Fibroblast of pulmonary artery (primary cell): ENCODE measurements around the gene IQSEC1.

Source experiments
- DNase-seq: peaks from one replicate; pipeline ENCODE4 v3.0.0-alpha.2; 2010; ENCODE audit warnings: low read depth
- H3K4me3 ChIP-seq: replicated peaks from 2 replicates; pipeline ENCODE4 v1.5.1; 2011; ENCODE audit warnings: low read depth, mild to moderate bottlenecking, control low read depth, low read length, moderate library complexity
- TF ChIP-seq, protein P1 (sequence below): IDR thresholded peaks from 2 replicates; pipeline ENCODE4 v1.5.1; 2011; ENCODE audit warnings: mild to moderate bottlenecking, control low read depth, low read length, inconsistent platforms; ENCODE audit errors: missing control alignments

The IQSEC1 gene

GRCh38 chr3:13073326-13074005 is at the start of gene IQSEC1:
Gene IQSEC1 (minus strand): TSS chr3:13073429. CDS start chr3:13073014, 415 bp downstream.
- no peak for DNase-seq
- no peak within 1 kb of the TSS for H3K4me3 ChIP-seq
- TF ChIP-seq, protein P1, sequence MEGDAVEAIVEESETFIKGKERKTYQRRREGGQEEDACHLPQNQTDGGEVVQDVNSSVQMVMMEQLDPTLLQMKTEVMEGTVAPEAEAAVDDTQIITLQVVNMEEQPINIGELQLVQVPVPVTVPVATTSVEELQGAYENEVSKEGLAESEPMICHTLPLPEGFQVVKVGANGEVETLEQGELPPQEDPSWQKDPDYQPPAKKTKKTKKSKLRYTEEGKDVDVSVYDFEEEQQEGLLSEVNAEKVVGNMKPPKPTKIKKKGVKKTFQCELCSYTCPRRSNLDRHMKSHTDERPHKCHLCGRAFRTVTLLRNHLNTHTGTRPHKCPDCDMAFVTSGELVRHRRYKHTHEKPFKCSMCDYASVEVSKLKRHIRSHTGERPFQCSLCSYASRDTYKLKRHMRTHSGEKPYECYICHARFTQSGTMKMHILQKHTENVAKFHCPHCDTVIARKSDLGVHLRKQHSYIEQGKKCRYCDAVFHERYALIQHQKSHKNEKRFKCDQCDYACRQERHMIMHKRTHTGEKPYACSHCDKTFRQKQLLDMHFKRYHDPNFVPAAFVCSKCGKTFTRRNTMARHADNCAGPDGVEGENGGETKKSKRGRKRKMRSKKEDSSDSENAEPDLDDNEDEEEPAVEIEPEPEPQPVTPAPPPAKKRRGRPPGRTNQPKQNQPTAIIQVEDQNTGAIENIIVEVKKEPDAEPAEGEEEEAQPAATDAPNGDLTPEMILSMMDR, result no peak

DNA sequence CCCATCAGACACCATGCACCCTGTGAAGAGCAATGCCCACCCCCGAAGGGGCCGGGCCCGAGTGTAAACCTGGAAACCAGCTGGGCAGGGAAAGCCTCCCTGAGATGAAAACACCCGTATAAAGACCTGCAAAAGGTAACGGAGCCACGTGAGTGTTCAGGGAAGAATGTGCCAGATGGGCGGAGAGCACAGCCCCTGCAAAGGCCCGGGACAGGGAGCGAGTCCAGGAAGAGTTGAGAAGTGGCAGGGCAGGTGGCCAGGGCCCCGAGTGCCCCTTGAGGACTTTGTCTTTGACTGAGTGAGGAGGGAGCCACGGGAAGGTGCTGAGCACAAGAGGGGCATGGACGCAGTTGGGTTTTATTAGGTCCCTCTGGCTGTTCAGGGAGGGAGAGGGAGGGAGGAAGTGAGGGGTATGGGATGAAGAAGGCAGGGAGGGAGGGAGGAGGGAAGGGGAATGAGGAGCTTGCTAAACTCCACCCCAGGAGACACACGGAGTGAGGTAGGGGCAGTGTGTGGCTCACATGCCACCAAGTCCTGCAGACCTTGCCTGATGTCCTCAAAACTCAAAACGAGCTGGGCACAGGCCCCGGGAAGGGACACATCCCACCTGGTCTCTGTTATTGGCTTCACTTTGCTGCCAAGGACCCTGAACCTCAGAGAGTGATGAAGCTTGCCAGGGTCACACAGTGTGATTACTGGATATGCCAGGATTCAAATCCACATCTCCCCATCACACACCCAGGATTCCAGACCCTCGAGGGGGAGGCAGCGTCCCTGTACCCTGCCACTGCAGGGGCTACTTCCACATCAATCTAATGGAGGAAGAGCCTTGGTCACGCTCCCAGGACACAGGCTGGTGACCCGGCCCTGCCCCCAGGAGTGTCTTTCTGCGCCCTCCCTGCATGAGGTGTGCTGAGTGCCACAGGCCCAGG is 49.1 kb upstream of the IQSEC1 start:
- DNase-seq, result no peak
- TF ChIP-seq, protein P1, result no peak
- H3K4me3 ChIP-seq, result no peak overlapping the region

DNA sequence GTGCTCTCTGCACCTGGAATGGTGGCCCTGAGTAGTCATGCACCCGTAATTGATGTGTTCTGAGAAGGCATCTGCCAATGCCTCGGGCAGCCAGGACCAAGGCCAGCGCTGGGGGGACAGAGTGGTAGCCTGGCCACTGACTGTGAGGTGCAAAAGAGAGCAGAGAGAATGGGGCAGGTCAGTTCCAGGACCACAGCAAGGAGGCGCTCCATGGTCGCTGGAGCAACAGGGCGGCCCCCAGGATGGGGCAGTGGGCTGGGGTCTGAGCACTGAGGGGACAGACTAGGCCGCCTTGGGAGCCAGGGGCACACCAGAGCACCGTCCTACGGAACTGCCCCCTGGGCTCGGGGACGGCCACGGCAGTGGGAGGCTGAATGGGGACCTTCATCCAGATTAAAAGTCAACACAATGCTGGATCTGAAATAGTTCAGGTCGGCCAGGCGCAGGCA is 48.3 kb upstream of the IQSEC1 start:
- no peak overlapping the region for H3K4me3 ChIP-seq
- DNase-seq, result no peak
- TF ChIP-seq, protein P1, result no peak

GRCh38 chr3:13120928-13121552 is 47.8 kb upstream of the IQSEC1 start:
- H3K4me3 ChIP-seq, result no peak overlapping the region

GRCh38 chr3:13120289-13120927 is 47.2 kb upstream of the IQSEC1 start:
- no peak for DNase-seq
- TF ChIP-seq, protein P1, result no peak
- no peak overlapping the region for H3K4me3 ChIP-seq

More at GRCh38 chr3:13120928-13121552, 47.8 kb upstream of the IQSEC1 start:
- TF ChIP-seq, protein P1, result no peak
- DNase-seq, result no peak

- TF ChIP-seq, protein P1, result no peak
- DNase-seq, result no peak
- H3K4me3 ChIP-seq, result no peak overlapping the region
Measured at GRCh38 chr3:13119471-13120220, 46.4 kb upstream of the IQSEC1 start.
